Lower lobe of right lung (tissue), 2 donors: ENCODE results near the gene ENTR1. TPM values are rescaled to one million over a fixed set of nuclear protein-coding genes. Genes with fewer than 3 reads are reported as not detected.

Source experiments
- ATAC-seq, 2 donors: fragments of 200-7000 bp; cut with Tn5 transposase; one replicate each; pipeline ENCODE4 v1.9.1; 2020 to 2022; ENCODE audit warnings: mild to moderate bottlenecking in 2 of 2, moderate library complexity in 2 of 2
- DNase-seq: peaks from one replicate; pipeline ENCODE4 v3.0.0-alpha.2; 2020
- H3K27ac ChIP-seq: fragments of 200-600 bp; one replicate; pipeline ENCODE4 v1.8.0; 2022
- H3K27me3 ChIP-seq: fragments of 200-600 bp; one replicate; pipeline ENCODE4 v1.8.0; 2022; ENCODE audit warnings: low read depth
- H3K36me3 ChIP-seq: fragments of 200-600 bp; one replicate; pipeline ENCODE4 v1.8.0; 2022; ENCODE audit warnings: mild to moderate bottlenecking
- H3K4me1 ChIP-seq: fragments of 200-600 bp; one replicate; pipeline ENCODE4 v1.8.0; 2022
- H3K4me3 ChIP-seq: fragments of 200-600 bp; one replicate; pipeline ENCODE4 v1.8.0; 2022; ENCODE audit warnings: mild to moderate bottlenecking
- H3K9me3 ChIP-seq: fragments of 200-600 bp; one replicate; pipeline ENCODE4 v1.8.0; 2022
- CTCF ChIP-seq: fragments of 200-600 bp; IDR thresholded peaks from one replicate; pipeline ENCODE4 v1.8.0; 2022; ENCODE audit warnings: antibody characterized with exemption, mild to moderate bottlenecking
- intact Hi-C: fragments of 100-400 bp; cut with DNase I; formaldehyde crosslinking; loops from one replicate; pipeline ENCODE4 v1.11.0; 2022
- total RNA-seq: library from RNA; stranded (reverse); fragmentation: NEBNext Ultra II Directional; extraction: Animal tissue kit (Norgen Biotek cat#: 25700); gene quantifications from one replicate; pipeline ENCODE4 v1.2.1, GENCODE V29; 2021
- donor health status: DM: no; HTN: yes; CAD: no; lungs with severe emphysema.

ENTR1 gene
- total RNA-seq, 1 donor from 2014 or later: 34.3 TPM

GRCh38 chr9:136366826-136367225, 43.6 kb downstream of the ENTR1 start:
- Histone ChIP-seq H3K4me3 (no peak overlapping the region), H3K27ac (no peak overlapping the region), H3K36me3 (no peaks in the 10 kb centered on the region), H3K9me3 (no peaks in the 10 kb centered on the region), H3K4me1 (peaks cover 23% of the 10 kb centered on the region), H3K27me3 (no peaks in the 10 kb centered on the region)
- no peak for DNase-seq
- ATAC-seq: no peak
- TF ChIP-seq CTCF: no peak
- intact Hi-C loops: no loop called here

DNA sequence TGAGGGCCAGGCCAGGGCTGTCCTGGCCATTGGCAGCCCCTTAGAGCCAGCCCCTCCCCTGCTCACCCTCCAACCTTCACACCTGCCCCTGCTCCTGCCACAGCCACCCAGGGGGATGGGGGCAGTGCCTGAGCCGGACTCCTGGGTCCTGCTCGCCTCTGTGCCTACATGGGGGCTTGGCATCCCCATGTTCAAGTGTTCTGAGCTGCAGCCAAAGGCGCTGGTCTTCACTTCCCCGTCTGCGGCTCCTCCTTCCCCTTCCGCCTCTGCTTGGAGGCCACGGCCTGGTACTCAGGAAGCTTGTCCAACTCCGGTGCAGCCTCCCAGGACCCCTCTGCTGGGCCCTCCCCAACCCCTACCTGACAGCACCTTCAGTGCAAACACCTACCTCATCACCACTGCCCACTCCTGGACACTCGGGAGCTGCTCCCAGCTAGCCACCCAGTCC, 44.6 kb downstream of the ENTR1 start:
- H3K27ac ChIP-seq: peak overlapping the region; percentile 21
- H3K4me1 ChIP-seq: peaks cover 28% of the 10 kb centered on the region
- H3K27me3 ChIP-seq: no peaks in the 10 kb centered on the region
- H3K4me3 ChIP-seq: no peak overlapping the region
- TF ChIP-seq CTCF: no peak
- intact Hi-C loops: no loop called here
- no peak for ATAC-seq
- DNase-seq: peak; percentile 75
- no peaks in the 10 kb centered on the region for H3K36me3 ChIP-seq
- no peaks in the 10 kb centered on the region for H3K9me3 ChIP-seq

DNA sequence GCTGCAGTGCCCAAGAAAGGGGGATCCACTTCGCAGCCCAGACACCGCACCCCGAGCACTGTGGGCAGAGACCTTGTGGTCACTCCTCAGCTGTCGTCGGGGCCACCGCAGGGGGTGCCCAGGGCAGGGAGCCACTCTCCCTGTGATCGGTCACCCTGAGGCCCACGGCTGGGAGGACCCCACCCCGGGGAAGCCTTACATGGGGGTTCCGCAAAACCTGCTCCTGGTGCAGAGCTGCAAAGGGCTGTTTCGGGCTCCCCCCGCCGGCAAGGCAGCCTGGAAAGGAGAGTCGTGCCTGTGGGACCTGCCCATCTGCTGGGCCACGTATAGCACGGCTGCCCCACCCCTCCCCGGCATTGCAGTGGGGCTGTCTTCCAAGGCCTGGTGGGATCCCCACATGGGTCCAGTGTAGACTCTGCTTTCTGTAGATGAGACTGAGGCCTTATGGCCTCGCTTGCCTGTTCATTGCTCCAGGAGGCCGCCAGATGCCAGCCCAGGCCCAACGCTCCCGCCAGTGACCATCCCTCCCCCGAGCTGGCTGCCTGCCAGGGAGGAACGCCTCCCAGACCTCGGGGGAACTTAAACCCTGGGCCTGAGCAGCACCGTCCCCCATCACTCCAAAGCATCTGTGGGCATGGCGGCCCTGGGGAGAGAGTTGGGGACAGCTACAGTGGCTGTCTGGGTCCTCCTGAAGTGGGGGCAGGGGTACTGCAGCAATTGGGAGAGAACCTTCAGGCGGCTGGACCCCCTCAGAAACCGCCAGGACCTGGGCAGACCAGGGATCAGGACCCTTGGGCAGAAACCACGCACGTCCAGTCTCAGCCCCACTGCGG, 45.3 kb downstream of the ENTR1 start:
- DNase-seq (no peak), ATAC-seq (no peak)
- TF ChIP-seq CTCF: no peak
- Histone ChIP-seq H3K36me3 (no peaks in the 10 kb centered on the region), H3K4me3 (no peak overlapping the region), H3K9me3 (no peaks in the 10 kb centered on the region), H3K27ac (no peak overlapping the region), H3K4me1 (peaks cover 28% of the 10 kb centered on the region), H3K27me3 (no peaks in the 10 kb centered on the region)
- intact Hi-C loops: no loop called here

DNA sequence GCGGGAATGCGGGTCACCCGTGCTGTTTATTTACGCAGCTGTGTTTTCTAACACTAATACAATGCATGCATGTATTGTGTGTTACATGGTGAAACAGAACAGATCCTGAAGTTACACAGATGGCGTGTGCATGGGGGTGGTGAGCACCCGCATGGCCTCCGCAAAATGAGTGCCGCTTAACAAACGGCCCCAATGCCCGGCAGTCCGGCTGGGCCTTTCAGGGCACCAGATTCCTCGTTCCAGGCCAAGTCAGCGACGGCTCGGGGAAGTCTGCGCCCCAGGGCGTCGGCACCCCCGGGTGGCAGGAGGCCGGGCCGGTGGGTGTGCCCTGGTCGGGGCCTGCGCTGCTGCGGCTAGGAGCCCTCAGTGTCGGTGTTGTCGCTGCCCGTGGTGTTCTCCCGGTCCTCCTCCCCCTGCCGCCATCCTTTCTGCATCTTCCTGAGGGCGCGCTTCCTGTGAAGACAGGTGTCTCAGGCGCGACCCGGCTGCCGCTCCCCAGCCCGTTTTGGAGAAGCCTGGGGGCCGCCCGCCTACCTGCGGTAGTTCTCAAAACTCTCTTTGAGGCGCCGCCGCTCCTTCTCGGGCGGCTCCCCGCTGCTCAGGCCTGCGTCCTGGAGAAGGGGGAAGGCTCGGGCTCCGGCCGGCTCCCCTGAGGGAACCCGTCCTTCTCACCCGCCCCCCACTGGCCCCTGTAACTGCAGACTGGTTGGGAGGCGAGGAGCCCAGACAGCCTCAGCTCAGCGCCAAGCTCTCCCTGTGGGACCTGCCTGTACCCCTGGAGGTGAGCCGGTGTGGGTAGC, 46.3 kb downstream of the ENTR1 start:
- DNase-seq (no peak), ATAC-seq (no peak)
- Histone ChIP-seq H3K36me3 (no peaks in the 10 kb centered on the region), H3K27ac (no peak overlapping the region), H3K9me3 (no peaks in the 10 kb centered on the region), H3K4me1 (peaks cover 28% of the 10 kb centered on the region), H3K4me3 (peak overlapping the region; percentile 79), H3K27me3 (no peaks in the 10 kb centered on the region)
- TF ChIP-seq CTCF: peak; percentile 11
- intact Hi-C loops: no loop called here

- ATAC-seq (peak; percentile 95), DNase-seq (peak; percentile 98)
- peaks cover 28% of the 10 kb centered on the region for H3K4me1 ChIP-seq
- H3K36me3 ChIP-seq: no peaks in the 10 kb centered on the region
- no peaks in the 10 kb centered on the region for H3K27me3 ChIP-seq
- peak within 1 kb of the TSS; percentile 92 for H3K27ac ChIP-seq
- H3K9me3 ChIP-seq: no peaks in the 10 kb centered on the region
- peak; percentile 98 for TF ChIP-seq CTCF
- intact Hi-C loops: no loop called here
- H3K4me3 ChIP-seq: peak within 1 kb of the TSS; percentile 79
These were observed 47.1 kb downstream of the ENTR1 start, which contains the start of gene DNLZ for GRCh38 chr9:136363106-136363948. Gene DNLZ (minus strand): TSS chr9:136363744. CDS start chr9:136363714, 30 bp downstream.
